Left lung (tissue), 14 donors: ENCODE measurements around the gene FILIP1L. TPM values are rescaled to one million over a fixed set of nuclear protein-coding genes. Genes with fewer than 3 reads are reported as not detected.

Experiments used
- ATAC-seq: fragments of 200-7000 bp; cut with Tn5 transposase; one replicate; pipeline ENCODE4 v1.9.1; 2020; ENCODE audit warnings: moderate library complexity
- DNase-seq, 4 donors: peaks; one replicate each; pipeline ENCODE4 v3.0.0-alpha.2; 2013 to 2020
- H3K27ac ChIP-seq, 2 donors: fragments of 200-600 bp; sonication (generic) in 1 of 2; one replicate each; pipeline versions ENCODE4 v1.5.0 to v1.8.0; 2020 to 2021
- H3K27me3 ChIP-seq, 2 donors: fragments of 200-600 bp; sonication (generic) in 1 of 2; one replicate each; pipeline versions ENCODE4 v1.5.0 to v1.8.0; 2020 to 2021
- H3K36me3 ChIP-seq, 2 donors: fragments of 200-600 bp; sonication (generic) in 1 of 2; one replicate each; pipeline versions ENCODE4 v1.5.0 to v1.8.0; 2020 to 2021
- H3K4me1 ChIP-seq, 2 donors: fragments of 200-600 bp; one replicate each; pipeline ENCODE4 v1.8.0; 2021
- H3K4me3 ChIP-seq, 2 donors: fragments of 200-600 bp; sonication (generic) in 1 of 2; one replicate each; pipeline versions ENCODE4 v1.5.0 to v1.8.0; 2020 to 2021; ENCODE audit warnings: mild to moderate bottlenecking in 1 of 2
- H3K9me3 ChIP-seq, 2 donors: fragments of 200-600 bp; sonication (generic) in 1 of 2; one replicate each; pipeline versions ENCODE4 v1.5.0 to v1.8.0; 2020 to 2021
- intact Hi-C, 2 donors: fragments of 100-400 bp; cut with DNase I; formaldehyde crosslinking; loops; one replicate each; pipeline versions ENCODE4 v1.11.2 to v1.14.2; 2022
- long read RNA-seq, 12 donors: library from polyadenylated mRNA in 2 of 12; unstranded in 2 of 12; transcript quantifications; one replicate each; pipeline ENCODE4 v2.0.0 and lab custom pipeline, GENCODE V29; 2019 to 2026
- polyA plus RNA-seq, 6 donors: library from polyadenylated mRNA; unstranded; fragments of 120-200 nt; gene quantifications; one replicate each; pipeline ENCODE4 v1.2.1, GENCODE V29; 2013; ENCODE audit not compliant: insufficient read length in 6 of 6
- total RNA-seq, 2 donors: library from RNA; stranded (reverse); fragmentation: NEBNext Ultra II Directional; extraction: Animal tissue kit (Norgen Biotek cat#: 25700); gene quantifications; one replicate each; pipeline ENCODE4 v1.2.1, GENCODE V29; 2021
- TF ChIP-seq, protein P1 (sequence below), 2 donors: fragments of 200-600 bp; sonication (generic) in 1 of 2; IDR thresholded peaks; one replicate each; pipeline versions ENCODE4 v1.5.0 to v1.8.0; 2021; ENCODE audit warnings: antibody characterized with exemption in 2 of 2
- donor health status: DM: no; HTN: yes; CAD: no.
- donor health status: DM: no; HTN: no; CAD: no.

Gene FILIP1L
- 10 to 100 TPM; 24.3 to 68.9 TPM for total RNA-seq
- polyA plus RNA-seq: 10 to 100 TPM; 10.6 to 17.6 (median 14.0) TPM
- long read RNA-seq, donor 1, transcript FILIP1L-203 (2 exons, 3,280 nt): major isoform, 9 of 9 reads
- long read RNA-seq, donor 1, partial matches to known transcripts: 0 of 9 reads
- long read RNA-seq, donor 1, other reads (novel, unspliced or antisense): 0 of 9 reads
- long read RNA-seq, donor 2, transcript FILIP1L-203 (2 exons, 3,280 nt): major isoform, 6 of 7 reads
- long read RNA-seq, donor 2, partial matches to known transcripts: 0 of 7 reads
- long read RNA-seq, donor 2, other reads (novel, unspliced or antisense): 0 of 7 reads
- long read RNA-seq, donor 3, transcript FILIP1L-203 (2 exons, 3,280 nt): major isoform, 6 of 6 reads
- long read RNA-seq, donor 3, partial matches to known transcripts: 0 of 6 reads
- long read RNA-seq, donor 3, other reads (novel, unspliced or antisense): 0 of 6 reads
- long read RNA-seq, donor 4, transcript FILIP1L-203 (2 exons, 3,280 nt): major isoform, 67 of 72 reads
- long read RNA-seq, donor 4, partial matches to known transcripts: 0 of 72 reads
- long read RNA-seq, donor 4, other reads (novel, unspliced or antisense): 5 of 72 reads
- long read RNA-seq, donor 5, transcript FILIP1L-203 (2 exons, 3,280 nt): major isoform, 6 of 6 reads
- long read RNA-seq, donor 5, partial matches to known transcripts: 0 of 6 reads
- long read RNA-seq, donor 5, other reads (novel, unspliced or antisense): 0 of 6 reads
- long read RNA-seq, donor 6, partial matches to known transcripts: 0 of 3 reads
- long read RNA-seq, donor 6, other reads (novel, unspliced or antisense): 0 of 3 reads
- long read RNA-seq, donor 7, partial matches to known transcripts: 0 of 3 reads
- long read RNA-seq, donor 7, other reads (novel, unspliced or antisense): 0 of 3 reads
- long read RNA-seq, donor 8, partial matches to known transcripts: 0 of 4 reads
- long read RNA-seq, donor 8, other reads (novel, unspliced or antisense): 0 of 4 reads
- long read RNA-seq, donor 9: 0 reads
- long read RNA-seq, donor 10, transcript FILIP1L-203 (2 exons, 3,280 nt): major isoform, 24 of 24 reads
- long read RNA-seq, donor 10, partial matches to known transcripts: 0 of 24 reads
- long read RNA-seq, donor 10, other reads (novel, unspliced or antisense): 0 of 24 reads
- long read RNA-seq, donor 11, partial matches to known transcripts: 80 of 83 reads
- long read RNA-seq, donor 11, other reads (novel, unspliced or antisense): 0 of 83 reads
- long read RNA-seq, donor 12, partial matches to known transcripts: 0 of 3 reads
- long read RNA-seq, donor 12, other reads (novel, unspliced or antisense): 0 of 3 reads

- ATAC-seq: no peak
- Histone ChIP-seq H3K27me3 (no peaks in the 10 kb centered on the region), H3K4me3 (no peak within 1 kb of the TSS), H3K9me3 (no peaks in the 10 kb centered on the region), H3K27ac (no peak within 1 kb of the TSS), H3K4me1 (no peaks in the 10 kb centered on the region), H3K36me3 (no peaks in the 10 kb centered on the region)
- DNase-seq: no peak
- intact Hi-C loops: no loop called here
- TF ChIP-seq, protein P1, sequence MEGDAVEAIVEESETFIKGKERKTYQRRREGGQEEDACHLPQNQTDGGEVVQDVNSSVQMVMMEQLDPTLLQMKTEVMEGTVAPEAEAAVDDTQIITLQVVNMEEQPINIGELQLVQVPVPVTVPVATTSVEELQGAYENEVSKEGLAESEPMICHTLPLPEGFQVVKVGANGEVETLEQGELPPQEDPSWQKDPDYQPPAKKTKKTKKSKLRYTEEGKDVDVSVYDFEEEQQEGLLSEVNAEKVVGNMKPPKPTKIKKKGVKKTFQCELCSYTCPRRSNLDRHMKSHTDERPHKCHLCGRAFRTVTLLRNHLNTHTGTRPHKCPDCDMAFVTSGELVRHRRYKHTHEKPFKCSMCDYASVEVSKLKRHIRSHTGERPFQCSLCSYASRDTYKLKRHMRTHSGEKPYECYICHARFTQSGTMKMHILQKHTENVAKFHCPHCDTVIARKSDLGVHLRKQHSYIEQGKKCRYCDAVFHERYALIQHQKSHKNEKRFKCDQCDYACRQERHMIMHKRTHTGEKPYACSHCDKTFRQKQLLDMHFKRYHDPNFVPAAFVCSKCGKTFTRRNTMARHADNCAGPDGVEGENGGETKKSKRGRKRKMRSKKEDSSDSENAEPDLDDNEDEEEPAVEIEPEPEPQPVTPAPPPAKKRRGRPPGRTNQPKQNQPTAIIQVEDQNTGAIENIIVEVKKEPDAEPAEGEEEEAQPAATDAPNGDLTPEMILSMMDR (IDR thresholded peaks at IDR 0.05): no peak
Measured at GRCh38 chr3:100114413-100115030, at the start of gene FILIP1L. TSS of gene FILIP1L (minus strand) at chr3:100114501.

DNA sequence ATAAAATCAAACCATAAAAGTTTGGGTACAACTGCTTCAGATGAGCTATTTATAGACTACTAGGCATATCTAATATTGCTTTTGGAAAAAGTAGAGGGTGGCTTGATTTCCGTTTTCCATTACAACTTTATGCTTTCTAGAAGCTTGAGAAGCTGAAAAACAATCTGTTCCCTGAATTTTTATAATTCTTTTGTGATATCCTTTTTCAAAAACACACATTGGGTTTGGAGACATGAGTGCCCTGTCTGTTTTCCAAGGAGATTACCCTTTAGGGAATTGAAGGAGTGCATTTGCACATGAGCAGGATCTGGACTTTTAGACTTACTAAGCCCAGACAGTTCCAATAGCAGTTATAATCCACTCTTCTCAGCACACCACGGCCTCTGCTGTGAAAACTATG lies 49.5 kb upstream of the FILIP1L start:
- no peaks in the 10 kb centered on the region for H3K4me1 ChIP-seq
- H3K4me3 ChIP-seq: no peak overlapping the region
- peak overlapping the region in 1 of 2 donors; percentile 28 for H3K27ac ChIP-seq
- peaks cover 0 to 5% of the 10 kb centered on the region in 2 donors for H3K36me3 ChIP-seq
- TF ChIP-seq, protein P1 (IDR thresholded peaks at IDR 0.05): no peak
- intact Hi-C loops: loop anchor here in 1 of 2 donors (10.0 kb wide), 1 partner anchor 91 kb away; no protein-coding TSS in a partner anchor
- H3K27me3 ChIP-seq: no peaks in the 10 kb centered on the region
- no peak for DNase-seq
- H3K9me3 ChIP-seq: no peaks in the 10 kb centered on the region
- no peak for ATAC-seq

DNA sequence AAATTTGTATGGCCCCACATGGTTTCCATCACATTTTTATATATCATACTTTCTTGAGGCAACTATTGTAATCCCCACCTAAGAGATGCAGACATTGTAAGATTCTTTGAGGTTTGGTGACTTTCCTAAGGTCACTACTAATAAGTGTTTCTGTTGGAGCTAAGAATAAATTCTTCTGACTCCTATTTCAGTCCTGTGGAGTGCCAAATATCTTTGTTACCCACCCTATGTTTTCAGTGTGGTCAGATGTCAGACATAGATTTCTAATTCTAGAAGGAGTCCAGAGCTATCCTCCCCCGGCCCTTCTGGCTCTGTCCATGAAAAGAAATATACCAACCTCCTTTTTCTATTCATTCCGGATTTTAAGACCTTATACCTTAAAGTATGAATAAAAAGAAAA lies 46.2 kb upstream of the FILIP1L start:
- TF ChIP-seq, protein P1 (IDR thresholded peaks at IDR 0.05): no peak
- peak overlapping the region in 1 of 2 donors; percentile 50 for H3K27ac ChIP-seq
- ATAC-seq (no peak), DNase-seq (no peak)
- H3K4me3 ChIP-seq: no peak overlapping the region
- no peaks in the 10 kb centered on the region for H3K4me1 ChIP-seq
- intact Hi-C loops: loop anchor here in 1 of 2 donors (10.0 kb wide), 1 partner anchor 94 kb away; no protein-coding TSS in a partner anchor
- peaks cover 0 to 10% of the 10 kb centered on the region in 2 donors for H3K36me3 ChIP-seq
- H3K9me3 ChIP-seq: peaks cover 0 to 10% of the 10 kb centered on the region in 2 donors
- no peaks in the 10 kb centered on the region for H3K27me3 ChIP-seq

DNA sequence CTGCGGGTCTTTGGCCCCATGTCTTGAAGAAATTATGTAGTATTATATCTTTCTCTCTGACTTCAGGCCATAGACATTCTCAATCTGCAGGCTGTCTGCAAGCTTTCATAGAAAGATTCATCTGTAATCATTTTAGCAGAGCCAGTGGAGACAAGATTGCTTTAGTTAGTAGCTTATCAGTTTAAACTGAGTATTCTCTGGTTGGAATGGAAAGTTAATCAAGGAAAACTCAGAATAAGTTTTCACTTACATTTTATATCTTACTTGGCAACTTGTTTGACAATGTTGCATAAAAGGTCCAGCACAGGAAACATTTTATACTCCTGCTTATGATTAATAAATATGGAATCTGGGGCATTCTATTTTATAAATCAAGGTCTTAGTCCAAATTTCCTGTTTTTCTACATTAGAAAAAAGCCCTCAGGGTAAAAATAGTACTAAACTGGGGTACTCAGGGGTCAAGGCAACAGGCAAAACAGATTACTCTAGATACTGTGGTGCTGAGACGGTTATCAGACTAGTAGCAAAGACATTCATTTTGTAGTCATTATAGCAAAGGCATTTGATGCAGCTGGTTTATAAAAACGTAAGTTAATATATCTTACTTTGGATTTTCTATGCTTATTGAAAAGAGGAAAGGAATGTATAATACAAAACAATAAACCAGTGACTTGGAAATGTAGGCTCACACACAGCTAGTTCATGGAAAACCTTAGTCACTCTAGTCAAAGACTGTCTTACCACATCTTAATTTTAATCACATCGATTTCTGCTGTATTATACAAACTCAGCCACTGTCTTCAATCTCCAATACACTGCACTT lies 45.2 kb upstream of the FILIP1L start:
- Histone ChIP-seq H3K27ac (peak overlapping the region in 1 of 2 donors; percentile 50), H3K9me3 (peaks cover 0 to 19% of the 10 kb centered on the region in 2 donors), H3K27me3 (no peaks in the 10 kb centered on the region), H3K4me3 (no peak overlapping the region), H3K36me3 (peaks cover 0 to 14% of the 10 kb centered on the region in 2 donors), H3K4me1 (no peaks in the 10 kb centered on the region)
- intact Hi-C loops: loop anchor here in 1 of 2 donors (10.0 kb wide), 1 partner anchor 95 kb away; no protein-coding TSS in a partner anchor
- DNase-seq (no peak), ATAC-seq (no peak)
- TF ChIP-seq, protein P1 (IDR thresholded peaks at IDR 0.05): no peak
